ENCODE measurements around the gene ACTL6B. TPM values are rescaled to one million over a fixed set of nuclear protein-coding genes. Genes with fewer than 3 reads are reported as not detected.

ACTL6B gene
- total RNA-seq, 1 experiment from 2014 or later: not detected

- DNase-seq: no peak
- Histone ChIP-seq H3K4me3 (no peak overlapping the region), H3K36me3 (no peaks in the 10 kb centered on the region), H3K9me3 (no peaks in the 10 kb centered on the region), H3K27me3 (no peaks in the 10 kb centered on the region)
These were observed 6.3 kb downstream of the ACTL6B start for GRCh38 chr7:100649826-100650565.

- no peak for DNase-seq
- Histone ChIP-seq H3K4me3 (no peak overlapping the region), H3K9me3 (no peaks in the 10 kb centered on the region), H3K36me3 (no peaks in the 10 kb centered on the region), H3K27me3 (no peaks in the 10 kb centered on the region)
These were observed 13.7 kb downstream of the ACTL6B start for GRCh38 chr7:100642534-100642907.

- Histone ChIP-seq H3K27me3 (no peaks in the 10 kb centered on the region), H3K9me3 (no peaks in the 10 kb centered on the region), H3K36me3 (no peaks in the 10 kb centered on the region), H3K4me3 (no peak overlapping the region)
- no peak for DNase-seq
These were observed 14.3 kb downstream of the ACTL6B start for GRCh38 chr7:100641860-100642533.

GRCh38 chr7:100641463-100641859 lies 14.8 kb downstream of the ACTL6B start, which contains the start of gene TFR2:
TFR2 (minus strand) TSS chr7:100641552; CDS start chr7:100641509, 43 bp downstream.
- Histone ChIP-seq H3K9me3 (no peaks in the 10 kb centered on the region), H3K36me3 (no peaks in the 10 kb centered on the region), H3K4me3 (no peak within 1 kb of the TSS), H3K27me3 (no peaks in the 10 kb centered on the region)
- no peak for DNase-seq

GRCh38 chr7:100640517-100641440 lies 15.5 kb downstream of the ACTL6B start:
- Histone ChIP-seq H3K4me3 (no peak overlapping the region), H3K36me3 (no peaks in the 10 kb centered on the region), H3K27me3 (no peaks in the 10 kb centered on the region), H3K9me3 (no peaks in the 10 kb centered on the region)
- DNase-seq: no peak

- H3K4me3 ChIP-seq: no peak overlapping the region
- no peaks in the 10 kb centered on the region for H3K9me3 ChIP-seq
- H3K27me3 ChIP-seq: no peaks in the 10 kb centered on the region
- H3K36me3 ChIP-seq: no peaks in the 10 kb centered on the region
- DNase-seq: no peak
These were observed 16.2 kb downstream of the ACTL6B start for GRCh38 chr7:100639995-100640516.

- peak; percentile 26 for DNase-seq
- H3K36me3 ChIP-seq: no peaks in the 10 kb centered on the region
- H3K27me3 ChIP-seq: no peaks in the 10 kb centered on the region
- H3K9me3 ChIP-seq: no peaks in the 10 kb centered on the region
- peak overlapping the region; percentile 26 for H3K4me3 ChIP-seq
These were observed 23.1 kb downstream of the ACTL6B start for GRCh38 chr7:100632951-100633717.

- Histone ChIP-seq H3K9me3 (no peaks in the 10 kb centered on the region), H3K36me3 (no peaks in the 10 kb centered on the region), H3K4me3 (no peak overlapping the region), H3K27me3 (no peaks in the 10 kb centered on the region)
- DNase-seq: no peak
These were observed 26.2 kb downstream of the ACTL6B start for GRCh38 chr7:100630066-100630465.

GRCh38 chr7:100629117-100629716 lies 27.0 kb downstream of the ACTL6B start:
- Histone ChIP-seq H3K9me3 (no peaks in the 10 kb centered on the region), H3K36me3 (no peaks in the 10 kb centered on the region)
- no peak for DNase-seq

GRCh38 chr7:100627238-100627549 lies 29.1 kb downstream of the ACTL6B start:
- H3K9me3 ChIP-seq: no peaks in the 10 kb centered on the region
- no peak overlapping the region for H3K4me3 ChIP-seq
- DNase-seq: no peak
- H3K36me3 ChIP-seq: no peaks in the 10 kb centered on the region
- no peaks in the 10 kb centered on the region for H3K27me3 ChIP-seq

More at GRCh38 chr7:100629117-100629716, 27.0 kb downstream of the ACTL6B start:
- Histone ChIP-seq H3K4me3 (no peak overlapping the region), H3K27me3 (no peaks in the 10 kb centered on the region)

- no peaks in the 10 kb centered on the region for H3K9me3 ChIP-seq
- no peaks in the 10 kb centered on the region for H3K27me3 ChIP-seq
- no peaks in the 10 kb centered on the region for H3K36me3 ChIP-seq
- DNase-seq: no peak
- H3K4me3 ChIP-seq: no peak overlapping the region
These were observed 29.6 kb downstream of the ACTL6B start for GRCh38 chr7:100626530-100627237.

- no peak for DNase-seq
- no peaks in the 10 kb centered on the region for H3K36me3 ChIP-seq
- no peaks in the 10 kb centered on the region for H3K9me3 ChIP-seq
- no peak overlapping the region for H3K4me3 ChIP-seq
- no peaks in the 10 kb centered on the region for H3K27me3 ChIP-seq
These were observed 30.2 kb downstream of the ACTL6B start for GRCh38 chr7:100626055-100626454.

GRCh38 chr7:100623951-100624824 lies 32.1 kb downstream of the ACTL6B start:
- H3K27me3 ChIP-seq: no peaks in the 10 kb centered on the region
- H3K9me3 ChIP-seq: no peaks in the 10 kb centered on the region
- H3K36me3 ChIP-seq: no peaks in the 10 kb centered on the region
- H3K4me3 ChIP-seq: no peak overlapping the region
- no peak for DNase-seq

GRCh38 chr7:100621554-100621953 lies 34.7 kb downstream of the ACTL6B start:
- H3K9me3 ChIP-seq: no peaks in the 10 kb centered on the region
- no peak for DNase-seq
- no peaks in the 10 kb centered on the region for H3K36me3 ChIP-seq
- H3K4me3 ChIP-seq: no peak overlapping the region
- H3K27me3 ChIP-seq: no peaks in the 10 kb centered on the region

GRCh38 chr7:100620804-100621203 lies 35.4 kb downstream of the ACTL6B start:
- Histone ChIP-seq H3K27me3 (no peaks in the 10 kb centered on the region), H3K4me3 (no peak overlapping the region), H3K9me3 (no peaks in the 10 kb centered on the region), H3K36me3 (no peaks in the 10 kb centered on the region)
- DNase-seq: no peak

Measured in MG63 (cell line).